ENCODE results near the gene SLC9A8.

- TF ChIP-seq POLR2A (IDR thresholded peaks at IDR 0.05; ENCODE audit: low read length) (no peak), GATA1 (IDR thresholded peaks at IDR 0.05; ENCODE audit: low read depth, low read length) (no peak)
These were observed 74.1 kb downstream of the SLC9A8 start for GRCh38 chr20:49886571-49887213.

Measured in erythroblast (primary cell).